T-helper 2 cell (primary cell): ENCODE measurements around the gene TIMM29.
"Not testable (repeated sequence)": the region's sequence is repeated elsewhere in the genome, so short reads cannot be mapped to it uniquely, and the experiment has no call there.

ENCODE experiments used
- DNase-seq, 5 experiments: peaks; one replicate each; pipeline versions ENCODE4 v3.0.0 to v3.0.0-alpha.2; 2012 to 2022

TIMM29 gene

DNA sequence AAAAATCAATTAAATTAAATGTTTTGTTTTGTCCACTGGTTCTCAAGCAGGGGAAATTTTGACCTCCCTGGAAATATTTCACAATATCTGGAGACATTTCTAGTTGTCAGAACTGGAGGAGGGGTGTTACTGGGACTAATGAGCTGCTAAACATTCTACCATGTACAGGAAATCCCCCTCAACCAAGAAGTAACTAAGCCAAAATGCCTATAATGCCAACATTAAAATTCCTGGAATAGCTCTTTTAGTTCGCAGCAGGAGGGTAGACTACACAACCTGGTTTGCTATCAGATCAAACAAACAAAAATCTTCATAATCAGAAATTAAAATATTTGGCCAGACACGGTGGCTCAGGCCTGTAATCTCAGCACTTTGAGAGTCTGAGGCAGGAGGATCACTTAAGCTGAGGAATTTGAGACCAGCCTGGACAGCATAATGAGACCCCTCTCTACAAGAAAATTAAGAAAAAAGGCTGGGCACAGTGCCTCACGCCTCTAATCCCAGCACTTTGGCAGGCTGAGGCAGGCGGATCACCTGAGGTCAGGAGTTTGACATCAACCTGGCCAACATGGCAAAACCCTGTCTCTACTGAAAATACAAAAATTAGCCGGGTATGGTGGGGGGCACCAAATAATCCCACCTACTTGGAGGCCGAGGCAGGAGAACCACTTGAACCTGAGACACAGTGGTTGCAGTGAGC is 18.5 kb downstream of the TIMM29 start:
- no peak for DNase-seq

DNA sequence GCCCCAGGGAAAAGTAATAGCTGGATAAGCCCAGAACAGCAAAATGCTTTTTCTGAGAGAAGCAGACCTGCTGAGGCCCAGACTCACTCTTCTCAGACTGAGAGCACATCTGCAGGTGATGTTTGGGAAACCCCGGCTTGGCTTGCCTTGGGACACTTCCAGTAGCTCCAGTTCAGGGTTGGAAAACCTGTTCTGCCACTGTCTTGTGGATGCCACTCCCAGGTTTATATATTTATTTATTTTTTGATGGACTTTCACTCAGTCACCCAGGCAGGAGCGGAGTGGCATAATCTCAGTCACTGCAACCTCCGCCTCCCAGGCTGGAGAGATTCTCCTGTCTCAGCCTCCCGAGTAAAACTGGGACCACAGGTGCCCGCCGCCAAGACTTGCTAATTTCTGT is 24.2 kb downstream of the TIMM29 start:
- no peak for DNase-seq

DNA sequence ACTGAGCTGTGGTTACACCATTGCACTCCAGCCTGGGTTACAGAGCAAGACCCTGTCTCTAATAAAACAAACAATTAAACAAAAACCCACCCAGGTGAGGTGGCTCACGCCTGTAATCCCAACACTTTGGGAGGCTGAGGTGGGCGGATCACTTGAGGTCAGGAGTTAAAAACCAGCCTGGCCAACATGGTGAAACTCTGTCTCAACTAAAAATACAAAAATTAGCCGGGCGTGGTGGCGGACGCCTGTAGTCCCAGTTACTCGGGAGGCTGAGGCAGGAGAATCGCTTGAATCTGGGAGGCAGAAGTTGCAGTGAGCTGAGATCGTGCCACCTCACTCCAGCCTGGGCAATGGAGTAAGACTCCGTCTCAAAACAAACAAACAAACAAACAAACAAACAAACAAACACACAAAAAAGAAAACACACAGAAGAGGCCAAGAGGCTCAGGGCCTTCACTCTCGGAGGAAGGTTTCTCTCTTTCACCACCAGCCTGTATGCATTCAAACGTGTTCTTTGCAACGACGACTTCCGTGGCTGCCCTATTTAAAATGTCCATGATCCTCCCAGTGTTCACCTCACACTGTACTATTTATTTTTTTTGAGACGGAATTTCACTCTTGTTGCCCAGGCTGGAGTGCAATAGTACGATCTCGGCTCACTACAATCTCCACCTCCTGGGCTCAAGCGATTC is 30.8 kb downstream of the TIMM29 start:
- not testable (repeated sequence) for DNase-seq

DNA sequence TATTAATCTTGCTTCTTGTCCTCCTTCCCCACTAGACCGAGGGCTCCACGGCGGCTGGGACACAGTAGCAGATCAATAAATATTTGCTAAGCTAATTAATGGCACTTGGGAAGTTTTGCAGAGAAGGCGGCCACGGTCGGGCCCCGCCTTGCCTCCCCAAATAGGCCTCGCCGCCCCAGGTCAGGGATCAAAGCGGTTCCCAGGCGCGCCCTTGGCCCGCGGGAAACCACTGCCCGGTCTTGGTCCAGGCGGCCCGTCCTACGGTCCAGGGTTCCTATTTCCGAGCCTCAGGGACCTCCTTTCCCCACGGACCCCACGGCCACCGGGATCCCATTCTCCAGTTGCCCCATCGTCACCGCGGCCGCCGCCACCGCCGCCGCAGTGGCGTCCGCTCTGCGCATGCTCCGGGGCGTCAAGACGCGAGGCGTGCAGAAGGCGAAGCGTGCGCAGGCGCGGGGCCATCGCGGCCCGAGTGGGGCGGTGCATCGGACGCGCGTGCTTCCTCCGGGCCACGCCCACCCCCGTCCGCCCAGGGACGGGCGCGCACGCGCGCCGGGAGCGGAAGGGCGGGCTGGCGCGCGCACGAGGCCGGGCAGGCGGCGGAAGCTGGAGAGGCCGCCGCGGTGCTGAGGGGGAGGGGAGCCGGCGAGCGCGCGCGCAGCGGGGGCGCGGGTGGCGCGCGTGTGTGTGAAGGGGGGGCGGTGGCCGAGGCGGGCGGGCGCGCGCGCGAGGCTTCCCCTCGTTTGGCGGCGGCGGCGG is 31.9 kb downstream of the TIMM29 start, which contains the start of gene SMARCA4:
SMARCA4 (plus strand) TSS at position 717 of the 759 bp plus-strand sequence. CDS start 23,122 bp downstream, outside the sequence.
- DNase-seq = peak; percentile 97 to 99 (median 98)

DNA sequence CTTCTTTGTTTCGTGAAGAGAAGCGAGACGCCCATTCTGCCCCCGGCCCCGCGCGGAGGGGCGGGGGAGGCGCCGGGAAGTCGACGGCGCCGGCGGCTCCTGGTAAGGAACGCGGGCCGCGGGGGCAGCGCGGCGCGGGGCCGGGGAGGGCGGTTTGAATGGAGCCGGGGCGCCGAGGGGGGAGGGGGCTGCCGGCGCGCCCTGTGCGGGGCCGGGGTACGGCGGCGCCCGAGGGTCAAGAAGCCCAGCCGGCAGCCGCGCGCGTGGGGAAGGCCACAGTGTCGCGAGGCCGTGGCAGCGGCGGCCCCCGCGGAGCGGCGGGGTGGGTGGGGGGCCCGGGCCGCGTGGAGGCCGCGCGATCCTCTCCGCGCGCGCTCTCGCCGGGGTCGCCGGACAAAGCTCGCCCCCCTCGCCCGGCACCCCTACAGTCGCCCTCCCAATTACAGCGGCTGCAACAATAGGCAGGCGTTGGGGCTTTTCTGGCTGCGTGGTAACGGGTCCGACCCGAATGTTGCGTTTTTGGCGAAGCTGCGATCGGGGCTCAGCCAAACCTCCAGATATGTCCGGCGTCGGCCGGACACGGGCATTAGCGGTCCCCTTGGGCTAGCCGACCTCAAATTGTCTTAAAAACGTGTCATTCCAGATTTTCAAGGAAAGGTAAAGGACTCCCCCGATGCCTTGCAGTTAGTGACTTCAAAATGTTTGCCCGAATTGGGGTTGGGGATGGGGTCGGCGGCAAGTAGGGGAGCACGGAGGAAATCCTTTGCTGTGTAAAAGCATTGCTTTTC is 32.7 kb downstream of the TIMM29 start:
- DNase-seq = peak in 1 of 5 experiments; percentile 80

DNA sequence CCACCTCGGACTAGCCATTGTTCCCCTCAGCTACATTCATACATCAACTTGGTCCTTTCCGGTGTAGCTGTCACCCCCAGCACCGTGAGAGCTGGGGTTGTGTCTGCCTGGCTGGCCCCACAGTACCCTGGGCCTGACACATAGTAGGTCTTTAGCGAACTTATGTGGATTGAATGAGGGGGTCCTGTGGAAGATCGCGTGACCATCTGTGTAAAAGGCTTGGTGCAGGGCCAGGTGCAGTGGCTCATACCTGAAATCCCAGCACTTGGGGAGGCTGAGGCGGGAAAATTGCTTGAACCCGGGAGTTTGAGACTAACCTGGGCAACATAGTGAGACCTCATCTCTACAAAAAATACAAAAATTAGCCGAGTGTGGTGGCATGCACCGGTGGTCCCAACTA is 34.3 kb downstream of the TIMM29 start:
- no peak for DNase-seq

DNA sequence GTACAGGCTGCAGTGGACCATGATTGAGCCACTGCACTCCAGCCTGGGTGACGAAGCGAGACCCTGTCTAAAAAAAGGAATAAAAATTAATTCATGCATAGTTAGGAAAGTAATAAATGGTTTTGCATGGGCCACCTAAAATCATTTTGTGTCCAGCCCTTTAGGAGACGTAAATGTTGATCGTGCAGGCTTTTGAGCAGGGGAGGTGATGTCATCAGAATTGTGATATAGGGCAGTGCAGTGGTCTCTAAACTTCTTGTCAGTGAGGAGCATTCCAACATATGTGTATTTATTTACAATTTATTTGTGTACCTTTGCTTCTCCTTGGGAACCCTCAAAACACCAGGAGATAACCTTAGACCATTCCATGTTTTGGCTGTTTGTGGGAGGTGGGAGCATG is 35.3 kb downstream of the TIMM29 start:
- no peak for DNase-seq

DNA sequence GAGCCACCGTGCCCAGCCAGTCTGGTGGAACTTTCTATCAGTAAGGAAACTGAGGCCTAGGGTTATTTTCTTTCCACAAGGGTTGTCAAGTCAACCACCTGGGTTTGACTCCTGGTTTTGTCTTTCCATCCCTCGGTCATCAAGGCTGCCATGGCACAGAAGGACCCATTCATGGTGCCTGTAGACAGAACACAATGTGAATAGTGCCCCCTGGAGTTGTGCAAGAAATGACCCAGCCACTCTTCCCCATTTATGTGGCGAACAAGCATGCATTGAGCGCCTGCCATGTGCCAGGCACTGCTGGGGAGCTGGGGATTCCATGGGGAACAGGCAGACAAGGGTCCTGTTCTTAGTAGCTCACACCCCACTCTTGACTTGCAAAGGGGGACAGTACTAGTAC is 36.3 kb downstream of the TIMM29 start:
- no peak for DNase-seq

DNA sequence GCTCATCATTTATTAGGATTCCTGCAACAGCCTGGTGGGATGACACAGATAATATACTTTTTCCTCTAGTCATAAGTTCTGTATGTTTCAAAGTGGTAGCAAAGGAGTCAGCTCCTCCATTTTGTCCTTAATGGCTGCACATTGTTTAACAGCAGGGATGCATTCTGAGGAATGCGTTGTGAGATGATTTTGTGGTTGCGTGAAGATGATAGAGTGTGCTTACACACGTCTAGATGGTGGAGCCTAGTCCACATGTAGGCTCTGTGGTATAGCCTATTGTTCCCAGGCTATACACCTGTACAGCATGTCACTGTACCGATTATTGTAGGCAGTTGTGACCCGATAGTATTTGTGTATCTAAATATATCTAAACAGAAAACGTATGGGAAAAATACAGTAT is 36.8 kb downstream of the TIMM29 start:
- no peak for DNase-seq

DNA sequence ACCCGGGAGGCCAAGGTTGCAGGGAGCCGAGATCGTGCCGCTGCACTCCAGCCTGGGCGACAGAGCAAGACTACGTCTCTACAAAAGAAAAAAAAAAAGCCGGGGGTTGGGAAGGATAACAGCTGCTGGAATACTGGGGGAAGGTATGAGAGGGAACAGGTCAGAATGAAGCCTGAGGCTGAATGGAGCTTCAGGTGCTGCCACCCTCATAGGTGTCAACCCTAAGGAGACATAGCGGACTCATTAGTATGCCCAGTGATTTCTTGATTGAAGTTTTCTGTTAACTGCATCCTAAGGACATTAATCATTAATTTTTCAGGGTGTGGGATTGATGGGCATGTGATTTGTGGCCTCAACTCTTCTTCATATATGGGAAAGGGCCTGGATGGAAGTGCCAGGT is 38.2 kb downstream of the TIMM29 start:
- no peak for DNase-seq

DNA sequence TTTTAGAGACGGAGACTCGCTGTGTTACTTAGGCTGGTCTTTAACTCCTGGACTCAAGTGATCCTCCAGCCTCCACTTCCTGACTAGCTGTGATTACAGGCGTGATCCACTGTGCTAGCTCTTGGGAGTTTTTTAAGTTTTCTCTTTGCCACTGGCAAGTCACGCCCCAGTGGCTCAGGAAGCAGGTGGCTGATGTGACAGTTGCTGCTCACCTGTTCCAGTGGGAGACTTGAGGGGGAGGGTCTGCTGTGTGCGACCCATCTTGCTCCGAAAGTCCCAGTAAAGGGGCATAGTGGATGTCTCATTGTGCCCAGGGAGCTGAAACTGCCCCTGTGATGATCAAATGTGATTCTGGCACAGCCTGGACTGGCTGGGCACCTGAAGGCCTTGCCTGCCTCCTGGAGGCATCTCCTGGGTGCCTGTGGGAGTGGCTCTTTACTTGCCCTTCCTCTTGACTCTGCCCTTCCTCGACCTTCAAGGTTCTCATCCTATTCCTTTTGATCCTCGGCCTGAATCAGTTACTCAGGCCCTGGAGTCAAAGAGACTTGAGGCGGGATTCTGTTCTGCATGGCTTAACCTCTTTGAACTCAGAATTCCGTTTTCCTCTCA is 40.0 kb downstream of the TIMM29 start:
- DNase-seq = no peak

DNA sequence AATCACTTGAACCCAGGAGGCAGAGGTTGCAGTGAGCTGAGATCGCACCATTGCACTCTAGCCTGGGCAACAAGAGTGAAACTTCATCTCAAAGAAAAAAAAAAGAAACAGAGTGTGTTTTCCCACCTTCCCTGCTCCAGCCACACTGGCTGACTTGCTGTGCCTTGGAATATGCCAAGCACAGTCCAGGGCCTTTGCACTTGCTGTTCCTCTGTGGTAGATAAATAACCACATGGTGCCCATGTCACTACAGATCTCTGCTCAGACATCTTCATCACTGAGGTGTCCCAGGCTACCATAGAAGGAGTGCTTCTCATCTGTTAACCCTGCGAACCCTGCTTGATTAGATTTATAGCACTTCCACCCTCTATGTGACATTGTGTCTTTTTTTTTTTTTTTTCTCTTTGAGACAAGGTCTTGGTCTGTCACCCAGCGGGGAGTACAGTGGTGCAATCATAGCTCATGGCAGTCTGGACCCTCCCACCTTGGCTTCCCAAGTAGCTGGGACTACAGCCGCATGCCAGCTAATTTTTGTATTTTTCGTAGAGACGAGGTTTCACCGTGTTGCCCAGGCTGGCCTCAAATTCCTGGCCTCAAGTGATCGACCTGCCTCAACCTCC is 42.6 kb downstream of the TIMM29 start:
- no peak for DNase-seq

DNA sequence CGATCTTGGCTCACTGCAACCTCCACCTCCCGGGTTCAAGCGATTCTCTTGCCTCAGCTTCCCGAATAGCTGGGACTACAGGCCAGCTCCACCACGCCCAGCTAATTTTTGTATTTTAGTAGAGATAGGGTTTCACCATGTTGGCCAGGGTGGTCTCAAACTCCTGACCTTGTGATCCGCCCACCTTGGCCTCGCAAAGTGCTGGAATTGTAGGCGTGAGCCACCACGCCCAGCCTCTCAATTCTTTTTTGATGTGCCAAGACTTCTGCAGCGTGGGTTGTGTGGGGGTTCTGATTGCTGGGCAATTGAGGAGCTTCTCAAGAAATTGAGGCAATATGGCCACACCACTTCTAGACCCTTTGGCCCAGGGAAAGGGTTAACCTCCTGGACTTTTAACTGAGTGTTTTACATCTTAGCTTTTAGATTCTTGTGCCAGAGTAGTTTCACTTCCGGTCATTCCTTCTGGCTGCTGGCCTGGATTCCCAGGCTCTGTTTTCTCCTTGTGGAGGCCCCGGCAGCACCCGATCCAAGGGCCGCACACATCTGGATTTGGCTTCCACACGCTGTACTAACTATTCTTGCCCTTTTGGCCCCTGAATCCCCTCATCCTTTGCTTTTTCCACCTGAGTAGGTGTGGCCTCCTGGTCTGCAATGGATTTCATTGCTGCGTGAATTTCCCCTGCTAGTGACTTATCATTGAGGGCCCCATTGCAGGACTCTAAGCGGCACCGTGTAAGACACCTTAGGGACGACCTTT is 46.9 kb downstream of the TIMM29 start:
- no peak for DNase-seq

DNA sequence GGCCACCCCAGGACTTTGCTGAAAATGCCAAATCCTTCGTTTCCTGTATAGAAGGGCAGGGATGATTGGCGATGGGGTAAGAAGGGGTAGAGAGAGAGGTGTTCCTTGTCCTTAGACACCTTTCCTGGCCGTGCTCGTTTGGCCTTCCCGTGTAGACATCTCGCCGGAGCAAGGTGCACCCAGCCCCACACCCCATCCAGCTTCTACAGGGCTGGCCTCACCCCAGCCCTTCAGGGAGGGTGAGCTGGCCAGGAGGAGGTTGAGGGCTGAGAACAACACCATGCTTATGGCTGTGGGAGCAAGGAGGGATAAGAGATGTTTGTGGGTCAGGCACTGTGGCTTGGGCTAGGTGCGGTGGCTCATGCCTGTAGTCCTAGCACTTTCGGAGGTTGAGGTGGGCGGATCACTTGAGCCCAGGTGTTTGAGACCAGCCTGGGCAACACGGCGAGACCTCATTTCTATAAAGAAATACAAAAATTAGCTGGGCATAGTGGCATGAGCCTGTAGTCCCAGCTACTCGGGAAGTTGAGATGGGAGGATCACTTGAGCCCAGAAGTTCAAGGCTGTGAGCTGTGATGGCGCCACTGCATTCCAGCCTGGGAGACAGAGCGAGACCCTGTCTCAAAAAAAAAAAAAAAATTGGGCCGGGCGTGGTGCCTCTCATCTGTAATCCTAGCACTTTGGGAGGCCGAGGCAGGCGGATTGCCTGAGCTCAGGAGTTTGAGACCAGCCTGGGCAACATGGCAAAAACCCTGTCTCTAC is 47.7 kb downstream of the TIMM29 start:
- no peak for DNase-seq

DNA sequence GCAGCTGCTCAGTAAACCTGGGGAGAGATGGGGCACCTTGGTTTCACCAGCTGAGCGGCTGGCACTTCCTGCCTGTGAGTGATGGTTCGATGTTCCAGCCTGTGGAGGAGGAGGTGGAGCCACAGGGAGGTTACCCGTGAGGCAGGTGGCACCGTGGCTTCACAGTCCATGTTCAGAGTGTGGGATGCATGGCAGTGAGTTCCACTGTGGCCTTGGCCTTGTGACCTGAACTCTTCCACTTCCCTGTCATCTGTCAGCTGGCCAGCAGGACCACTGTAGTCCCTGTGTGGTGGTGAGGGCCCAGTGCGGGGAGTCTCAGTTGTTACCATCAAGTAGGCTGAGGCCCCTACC is 49.1 kb downstream of the TIMM29 start:
- peak in 1 of 5 experiments; percentile 20 for DNase-seq
